Immature natural killer cell (primary cell): ENCODE measurements around the gene KLHL20. TPM values are rescaled to one million over a fixed set of nuclear protein-coding genes. Genes with fewer than 3 reads are reported as not detected.
"Not testable (repeated sequence)": the region's sequence is repeated elsewhere in the genome, so short reads cannot be mapped to it uniquely, and the experiment has no call there.

Experiments
- DNase-seq, 3 donors: peaks; one replicate each; pipeline ENCODE4 v3.0.0; 2022; ENCODE audit warnings: mixed read lengths in 1 of 3
- H3K27ac Mint-ChIP-seq, 6 donors: one replicate each; pipeline ENCODE4 v1.8.0; 2020; ENCODE audit warnings: mixed read lengths in 6 of 6, mild to moderate bottlenecking in 5 of 6, inconsistent platforms in 4 of 6, moderate library complexity in 3 of 6
- H3K27me3 Mint-ChIP-seq, 3 donors: one replicate each; pipeline ENCODE4 v1.8.0; 2020 to 2021; ENCODE audit warnings: low read depth in 3 of 3, mild to moderate bottlenecking in 3 of 3, mixed read lengths in 3 of 3, moderate library complexity in 3 of 3, inconsistent platforms in 1 of 3
- H3K36me3 Mint-ChIP-seq, 3 donors: one replicate each; pipeline ENCODE4 v1.8.0; 2020; ENCODE audit warnings: mixed read lengths in 3 of 3, inconsistent platforms in 2 of 3, mild to moderate bottlenecking in 2 of 3
- H3K4me1 Mint-ChIP-seq, 2 donors: one replicate each; pipeline ENCODE4 v1.8.0; 2020; ENCODE audit warnings: inconsistent platforms in 2 of 2, mild to moderate bottlenecking in 2 of 2, mixed read lengths in 2 of 2, moderate library complexity in 1 of 2
- H3K4me3 Mint-ChIP-seq, 5 donors: one replicate each; pipeline ENCODE4 v1.8.0; 2020; ENCODE audit warnings: mild to moderate bottlenecking in 5 of 5, mixed read lengths in 5 of 5, inconsistent platforms in 3 of 5, moderate library complexity in 3 of 5
- H3K9me3 Mint-ChIP-seq, 6 donors: one replicate each; pipeline ENCODE4 v1.8.0; 2020; ENCODE audit warnings: mild to moderate bottlenecking in 6 of 6, mixed read lengths in 6 of 6, inconsistent platforms in 4 of 6, moderate library complexity in 3 of 6
- polyA plus RNA-seq, 3 donors: library from polyadenylated mRNA; unstranded; fragments of 300-500 nt; fragmentation: Illumina TruSeq; gene quantifications; one replicate each; pipeline ENCODE4 v1.2.3, GENCODE V29; 2021

Gene KLHL20
- 10 to 100 TPM; 13.2 to 19.3 (median 16.6) TPM for polyA plus RNA-seq

GRCh38 chr1:173714759-173715537 is at the start of gene KLHL20:
Gene KLHL20, plus strand, starts transcription at chr1:173714981. Its CDS starts 1,063 bp downstream, at chr1:173716044.
- Mint-ChIP-seq H3K36me3 (peaks cover 0 to 4% (median 0%) of the 10 kb centered on the region in 3 donors), H3K27me3 (peaks cover 6 to 13% (median 9%) of the 10 kb centered on the region in 3 donors), H3K27ac (peak within 1 kb of the TSS; percentile 91 to 98 (median 96)), H3K4me3 (peak within 1 kb of the TSS; percentile 92 to 100 (median 95)), H3K9me3 (no peaks in the 10 kb centered on the region), H3K4me1 (peaks cover 24 to 41% of the 10 kb centered on the region in 2 donors)
- peak; percentile 85 to 91 (median 89) for DNase-seq

- DNase-seq = no peak
- Mint-ChIP-seq H3K9me3 (peaks cover 0 to 2% (median 0%) of the 10 kb centered on the region in 6 donors), H3K4me3 (no peak overlapping the region), H3K27ac (no peak overlapping the region), H3K4me1 (peaks cover 9 to 12% of the 10 kb centered on the region in 2 donors), H3K27me3 (peaks cover 9 to 20% (median 14%) of the 10 kb centered on the region in 3 donors), H3K36me3 (peaks cover 0 to 3% (median 0%) of the 10 kb centered on the region in 3 donors)
Observed at GRCh38 chr1:173666646-173667045, 48.1 kb upstream of the KLHL20 start.

- Mint-ChIP-seq H3K4me3 (peak within 1 kb of the TSS in 1 of 5 donors; percentile 38), H3K36me3 (peaks cover 0 to 4% (median 3%) of the 10 kb centered on the region in 3 donors), H3K27me3 (peaks cover 8 to 20% (median 14%) of the 10 kb centered on the region in 3 donors), H3K27ac (no peak within 1 kb of the TSS), H3K4me1 (peaks cover 9 to 12% of the 10 kb centered on the region in 2 donors), H3K9me3 (peaks cover 0 to 2% (median 0%) of the 10 kb centered on the region in 6 donors)
- DNase-seq = peak in 1 of 3 donors; percentile 6
Observed at GRCh38 chr1:173669491-173669941, 45.3 kb upstream of the KLHL20 start, which contains the start of gene ANKRD45. Gene ANKRD45, minus strand, starts transcription at chr1:173669851. Its CDS starts 10,433 bp downstream, at chr1:173659418.

- H3K27me3 Mint-ChIP-seq = peaks cover 2 to 12% (median 7%) of the 10 kb centered on the region in 3 donors
- not testable (repeated sequence) for H3K9me3 Mint-ChIP-seq, H3K27ac Mint-ChIP-seq, DNase-seq, H3K36me3 Mint-ChIP-seq, H3K4me1 Mint-ChIP-seq, H3K4me3 Mint-ChIP-seq
Observed at GRCh38 chr1:173674496-173674895, 40.3 kb upstream of the KLHL20 start.

GRCh38 chr1:173680152-173680551 is 34.6 kb upstream of the KLHL20 start:
- H3K27me3 Mint-ChIP-seq, H3K27ac Mint-ChIP-seq, H3K4me3 Mint-ChIP-seq, H3K4me1 Mint-ChIP-seq, H3K36me3 Mint-ChIP-seq, H3K9me3 Mint-ChIP-seq, DNase-seq: not testable (repeated sequence)

- H3K27me3 Mint-ChIP-seq = peaks cover 2 to 12% (median 6%) of the 10 kb centered on the region in 3 donors
- H3K36me3 Mint-ChIP-seq = peaks cover 0 to 4% (median 0%) of the 10 kb centered on the region in 3 donors
- DNase-seq = no peak
- H3K4me1 Mint-ChIP-seq = no peaks in the 10 kb centered on the region
- no peak overlapping the region for H3K4me3 Mint-ChIP-seq
- H3K9me3 Mint-ChIP-seq = peaks cover 0 to 4% (median 0%) of the 10 kb centered on the region in 6 donors
- H3K27ac Mint-ChIP-seq = no peak overlapping the region
Observed at GRCh38 chr1:173682184-173682583, 32.6 kb upstream of the KLHL20 start.

GRCh38 chr1:173683838-173684237 is 30.9 kb upstream of the KLHL20 start:
- not testable (repeated sequence) for H3K4me1 Mint-ChIP-seq, H3K4me3 Mint-ChIP-seq, H3K9me3 Mint-ChIP-seq, H3K27ac Mint-ChIP-seq, DNase-seq, H3K36me3 Mint-ChIP-seq
- peaks cover 2 to 14% (median 9%) of the 10 kb centered on the region in 3 donors for H3K27me3 Mint-ChIP-seq

- not testable (repeated sequence) for H3K27ac Mint-ChIP-seq, H3K4me1 Mint-ChIP-seq, DNase-seq, H3K4me3 Mint-ChIP-seq, H3K9me3 Mint-ChIP-seq, H3K36me3 Mint-ChIP-seq
- peaks cover 2 to 11% (median 6%) of the 10 kb centered on the region in 3 donors for H3K27me3 Mint-ChIP-seq
Observed at GRCh38 chr1:173685121-173685520, 29.7 kb upstream of the KLHL20 start.

- Mint-ChIP-seq H3K9me3 (peaks cover 0 to 2% (median 0%) of the 10 kb centered on the region in 6 donors), H3K27me3 (peaks cover 0 to 10% (median 7%) of the 10 kb centered on the region in 3 donors), H3K27ac (peak overlapping the region in 2 of 6 donors; percentile 21 to 74), H3K36me3 (no peaks in the 10 kb centered on the region), H3K4me3 (no peak overlapping the region), H3K4me1 (peaks cover 0 to 2% of the 10 kb centered on the region in 2 donors)
- DNase-seq = no peak
Observed at GRCh38 chr1:173688300-173688699, 26.5 kb upstream of the KLHL20 start.

GRCh38 chr1:173693238-173693637 is 21.5 kb upstream of the KLHL20 start:
- H3K4me1 Mint-ChIP-seq = peaks cover 0 to 2% of the 10 kb centered on the region in 2 donors
- H3K27me3 Mint-ChIP-seq = peaks cover 2 to 19% (median 6%) of the 10 kb centered on the region in 3 donors
- no peak overlapping the region for H3K27ac Mint-ChIP-seq
- DNase-seq = no peak
- peaks cover 0 to 5% (median 0%) of the 10 kb centered on the region in 6 donors for H3K9me3 Mint-ChIP-seq
- no peak overlapping the region for H3K4me3 Mint-ChIP-seq
- H3K36me3 Mint-ChIP-seq = peaks cover 0 to 3% (median 0%) of the 10 kb centered on the region in 3 donors

GRCh38 chr1:173701299-173701698 is 13.5 kb upstream of the KLHL20 start:
- H3K9me3 Mint-ChIP-seq, H3K36me3 Mint-ChIP-seq, H3K27ac Mint-ChIP-seq, H3K4me1 Mint-ChIP-seq, H3K4me3 Mint-ChIP-seq, DNase-seq: not testable (repeated sequence)
- H3K27me3 Mint-ChIP-seq = peaks cover 0 to 17% (median 5%) of the 10 kb centered on the region in 3 donors

- no peak overlapping the region for H3K4me3 Mint-ChIP-seq
- H3K27ac Mint-ChIP-seq = no peak overlapping the region
- DNase-seq = no peak
- H3K4me1 Mint-ChIP-seq = no peaks in the 10 kb centered on the region
- H3K27me3 Mint-ChIP-seq = peaks cover 0 to 9% (median 6%) of the 10 kb centered on the region in 3 donors
- peaks cover 0 to 2% (median 0%) of the 10 kb centered on the region in 6 donors for H3K9me3 Mint-ChIP-seq
- no peaks in the 10 kb centered on the region for H3K36me3 Mint-ChIP-seq
Observed at GRCh38 chr1:173702736-173703135, 12.0 kb upstream of the KLHL20 start.

GRCh38 chr1:173705117-173705516 is 9.7 kb upstream of the KLHL20 start:
- H3K4me1 Mint-ChIP-seq = no peaks in the 10 kb centered on the region
- peaks cover 7 to 13% (median 11%) of the 10 kb centered on the region in 3 donors for H3K27me3 Mint-ChIP-seq
- H3K4me3 Mint-ChIP-seq = no peak overlapping the region
- no peaks in the 10 kb centered on the region for H3K36me3 Mint-ChIP-seq
- peaks cover 0 to 2% (median 0%) of the 10 kb centered on the region in 6 donors for H3K9me3 Mint-ChIP-seq
- no peak for DNase-seq
- H3K27ac Mint-ChIP-seq = no peak overlapping the region

GRCh38 chr1:173708787-173709186 is 6.0 kb upstream of the KLHL20 start:
- H3K27me3 Mint-ChIP-seq = peaks cover 10 to 18% (median 18%) of the 10 kb centered on the region in 3 donors
- no peaks in the 10 kb centered on the region for H3K4me1 Mint-ChIP-seq
- no peaks in the 10 kb centered on the region for H3K9me3 Mint-ChIP-seq
- H3K27ac Mint-ChIP-seq = no peak overlapping the region
- H3K4me3 Mint-ChIP-seq = no peak overlapping the region
- DNase-seq = no peak
- H3K36me3 Mint-ChIP-seq = no peaks in the 10 kb centered on the region
